Esophagus muscularis mucosa (tissue), 2 donors: ENCODE measurements around the gene MSX2.

Experiments
- POLR2A ChIP-seq: fragments of 450-650 bp; IDR thresholded peaks from one replicate; pipeline ENCODE4 v1.6.1; 2017; ENCODE audit warnings: antibody characterized with exemption, moderate library complexity, mild to moderate bottlenecking, low read depth
- POLR2AphosphoS5 ChIP-seq, 2 donors: sonication (generic); formaldehyde crosslinking; IDR thresholded peaks; one replicate each; pipeline ENCODE4 v1.6.1; 2017; ENCODE audit warnings: antibody characterized with exemption in 2 of 2

DNA sequence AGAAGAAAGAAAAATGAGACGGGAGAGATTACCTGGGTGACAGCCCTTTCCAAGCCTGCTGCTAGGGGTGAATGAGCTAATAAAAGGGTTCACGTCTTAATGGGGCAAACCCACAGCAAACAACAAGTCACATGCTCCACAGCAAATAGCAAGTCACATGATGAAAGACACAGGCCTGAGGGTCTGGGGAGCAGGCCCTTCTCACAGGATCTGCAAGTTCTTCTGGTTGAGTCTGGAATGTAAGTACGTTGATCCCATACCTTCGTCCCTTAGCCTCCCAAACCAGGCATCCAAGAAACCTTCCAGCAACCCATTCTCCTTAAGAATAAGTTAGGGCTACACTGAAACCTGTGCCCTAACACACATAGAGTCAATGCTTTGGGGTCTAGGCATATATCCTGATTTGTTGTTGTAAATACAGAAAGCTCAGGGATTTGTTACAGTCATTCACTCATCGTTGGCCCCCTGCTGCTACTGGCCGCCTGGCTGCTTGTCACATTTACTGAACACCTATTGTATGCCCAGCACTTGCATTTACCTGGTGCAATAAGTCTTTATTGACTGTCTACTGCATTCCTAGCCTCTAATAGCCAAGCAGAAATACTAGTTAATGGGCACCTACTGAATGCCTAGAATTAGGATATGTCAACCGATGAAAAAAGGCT is 43.3 kb upstream of the MSX2 start:
- TF ChIP-seq POLR2AphosphoS5 (IDR thresholded peaks at IDR 0.05) (no peak), POLR2A (no peak)
